GM12891 (cell line): ENCODE measurements around the gene POTEB3.
"Not testable (repeated sequence)": the region's sequence is repeated elsewhere in the genome, so short reads cannot be mapped to it uniquely, and the experiment has no call there.

Source experiments
- POLR2A ChIP-seq: IDR thresholded peaks from 2 replicates; pipeline ENCODE4 v1.6.1; 2011; ENCODE audit warnings: low read depth, low read length, control low read depth
- POLR2AphosphoS5 ChIP-seq: IDR thresholded peaks from 2 replicates; pipeline ENCODE4 v1.6.1; 2011; ENCODE audit warnings: low read depth, low read length, control low read depth
- POU2F2 ChIP-seq: IDR thresholded peaks from 2 replicates; pipeline ENCODE4 v1.6.1; 2011; ENCODE audit warnings: low read depth, mild to moderate bottlenecking, control low read depth, low read length, moderate library complexity
- SPI1 ChIP-seq: IDR thresholded peaks from 2 replicates; pipeline ENCODE4 v1.6.1; 2011; ENCODE audit warnings: low read depth, low read length, control low read depth
- TAF1 ChIP-seq: IDR thresholded peaks from 2 replicates; pipeline ENCODE4 v1.6.1; 2011; ENCODE audit warnings: low read depth, low read length, control low read depth

DNA sequence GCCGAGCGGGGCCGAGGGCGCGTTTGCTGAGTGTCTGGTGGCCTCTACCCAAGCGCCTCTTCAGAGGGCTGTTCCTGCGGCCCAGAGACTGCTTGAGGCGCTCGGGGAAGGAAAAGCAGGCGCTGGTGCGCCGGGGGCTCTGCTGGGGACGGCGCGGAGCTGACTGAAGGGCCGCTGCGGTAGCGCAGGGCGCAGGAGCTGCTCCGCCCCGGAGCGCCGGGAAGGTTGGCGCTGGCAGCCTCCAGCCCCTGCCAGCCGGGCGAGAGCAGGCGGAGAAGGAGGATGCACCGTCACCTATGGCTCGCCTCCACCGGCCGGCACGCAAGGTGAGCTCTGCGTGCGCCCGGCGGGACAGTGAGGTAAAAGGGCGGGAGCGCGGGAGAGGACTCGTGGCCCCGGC, 11.2 kb upstream of the POTEB3 start:
- TF ChIP-seq POLR2A, TAF1, POU2F2, POLR2AphosphoS5, SPI1: not testable (repeated sequence)
